ENCODE data around the gene DNM1. TPM values are rescaled to one million over a fixed set of nuclear protein-coding genes. Genes with fewer than 3 reads are reported as not detected.

The DNM1 gene
- total and polyA plus RNA-seq, 12 donors = 2.1 to 13.7 (median 3.9) TPM

GRCh38 chr9:128254855-128255759, 51.9 kb downstream of the DNM1 start:
- 59 to 64% methylated on average over 18 of the region's 18 CpGs for WGBS, 2 donors
- DNase-seq (peak; percentile 49 to 69), ATAC-seq (peak; percentile 42 to 69 (median 61))
- Histone ChIP-seq H3K4me3 (no peak overlapping the region), H3K36me3 (peaks cover 3 to 48% (median 31%) of the 10 kb centered on the region in 9 donors), H3K9me3 (no peaks in the 10 kb centered on the region), H3K4me1 (peaks cover 2 to 20% (median 11%) of the 10 kb centered on the region in 9 donors), H3K27ac (no peak overlapping the region), H3K27me3 (peaks cover 0 to 27% (median 8%) of the 10 kb centered on the region in 7 donors)
- intact Hi-C loops (cut with DNase I) = no loop called here
- TF ChIP-seq CTCF (IDR thresholded peaks at IDR 0.05) = peak; percentile 68 to 88 (median 84)

GRCh38 chr9:128257086-128257825, 54.1 kb downstream of the DNM1 start:
- peaks cover 4 to 69% (median 52%) of the 10 kb centered on the region in 9 donors for H3K36me3 ChIP-seq
- peaks cover 0 to 7% (median 0%) of the 10 kb centered on the region in 7 donors for H3K27me3 ChIP-seq
- H3K9me3 ChIP-seq = no peaks in the 10 kb centered on the region
- H3K4me3 ChIP-seq = no peak overlapping the region
- intact Hi-C loops (cut with DNase I) = no loop called here
- no peaks in the 10 kb centered on the region for H3K4me1 ChIP-seq
- DNase-seq (no peak), ATAC-seq (no peak)
- TF ChIP-seq CTCF (IDR thresholded peaks at IDR 0.05) = no peak
- 77 to 85% methylated on average over 23 of the region's 23 CpGs for WGBS, 2 donors
- no peak overlapping the region for H3K27ac ChIP-seq

- Histone ChIP-seq H3K4me1 (no peaks in the 10 kb centered on the region), H3K36me3 (peaks cover 4 to 76% (median 58%) of the 10 kb centered on the region in 9 donors), H3K27ac (no peak overlapping the region), H3K27me3 (peaks cover 0 to 4% (median 0%) of the 10 kb centered on the region in 7 donors), H3K4me3 (no peak overlapping the region), H3K9me3 (no peaks in the 10 kb centered on the region)
- DNase-seq (no peak), ATAC-seq (no peak)
- intact Hi-C loops (cut with DNase I) = no loop called here
- TF ChIP-seq CTCF (IDR thresholded peaks at IDR 0.05) = no peak
- 90 to 92% methylated on average over 11 of the region's 11 CpGs for WGBS, 2 donors
These were observed 54.7 kb downstream of the DNM1 start for GRCh38 chr9:128257907-128258306.

GRCh38 chr9:128258326-128258725, 55.1 kb downstream of the DNM1 start:
- 81 to 85% methylated on average over 6 of the region's 6 CpGs for WGBS, 2 donors
- H3K4me1 ChIP-seq = no peaks in the 10 kb centered on the region
- no peak overlapping the region for H3K27ac ChIP-seq
- H3K36me3 ChIP-seq = peaks cover 4 to 80% (median 58%) of the 10 kb centered on the region in 9 donors
- H3K4me3 ChIP-seq = no peak overlapping the region
- TF ChIP-seq CTCF (IDR thresholded peaks at IDR 0.05) = no peak
- H3K27me3 ChIP-seq = no peaks in the 10 kb centered on the region
- intact Hi-C loops (cut with DNase I) = no loop called here
- DNase-seq (no peak), ATAC-seq (no peak)
- H3K9me3 ChIP-seq = no peaks in the 10 kb centered on the region

Measured in heart right ventricle (tissue), 16 donors.